Cardiac septum (tissue), 1 donor: ENCODE results near the gene NBR1. TPM values are rescaled to one million over a fixed set of nuclear protein-coding genes. Genes with fewer than 3 reads are reported as not detected.
"Not testable (repeated sequence)": the region's sequence is repeated elsewhere in the genome, so short reads cannot be mapped to it uniquely, and the experiment has no call there.

ENCODE experiments used
- DNase-seq: peaks from one replicate; pipeline ENCODE4 v3.0.0-alpha.2; 2020; ENCODE audit warnings: low spot score
- intact Hi-C: fragments of 100-400 bp; cut with DNase I; formaldehyde crosslinking; loops from one replicate; pipeline ENCODE4 v1.14.0; 2022
- total RNA-seq: library from RNA; stranded (reverse); fragmentation: NEBNext Ultra II Directional; extraction: Animal tissue kit (Norgen Biotek cat#: 25700); gene quantifications from one replicate; pipeline ENCODE4 v1.2.1, GENCODE V29; 2021
- donor health status: DM: no; HTN: no; CAD: no.

Gene NBR1
- total RNA-seq, 1 donor from 2014 or later, result 97.6 TPM

- DNase-seq, result no peak
- intact Hi-C loops, result no loop called here
These were observed 24.4 kb upstream of the NBR1 start for GRCh38 chr17:43146649-43147048.

GRCh38 chr17:43151880-43152456 lies 19.0 kb upstream of the NBR1 start:
- no peak for DNase-seq
- intact Hi-C loops, result no loop called here

- intact Hi-C loops, DNase-seq: not testable (repeated sequence)
These were observed 17.7 kb upstream of the NBR1 start for GRCh38 chr17:43153197-43153835.

GRCh38 chr17:43155666-43156065 lies 15.3 kb upstream of the NBR1 start:
- intact Hi-C loops, result no loop called here

GRCh38 chr17:43159232-43159631 lies 11.8 kb upstream of the NBR1 start:
- intact Hi-C loops, result not testable (repeated sequence)

More at GRCh38 chr17:43155666-43156065, 15.3 kb upstream of the NBR1 start:
- no peak for DNase-seq

GRCh38 chr17:43159957-43160356 lies 11.1 kb upstream of the NBR1 start:
- DNase-seq, intact Hi-C loops: not testable (repeated sequence)

More at GRCh38 chr17:43159232-43159631, 11.8 kb upstream of the NBR1 start:
- DNase-seq, result not testable (repeated sequence)

- DNase-seq, intact Hi-C loops: not testable (repeated sequence)
These were observed 5.0 kb upstream of the NBR1 start for GRCh38 chr17:43165971-43166370.

GRCh38 chr17:43169561-43170139 lies 1.4 kb upstream of the NBR1 start:
- no peak for DNase-seq

GRCh38 chr17:43170140-43170765 lies 761 bp upstream of the NBR1 start:
- intact Hi-C loops, result loop anchor here (1.0 to 5.0 kb wide), 3 partner anchors 45 to 173 kb away; partner anchors contain the start of genes BRCA1, RPL27 and VAT1
- DNase-seq, result peak; percentile 93

More at GRCh38 chr17:43169561-43170139, 1.4 kb upstream of the NBR1 start:
- intact Hi-C loops, result loop anchor here (1.0 to 5.0 kb wide), 3 partner anchors 44 to 172 kb away; partner anchors contain the start of genes BRCA1, RPL27 and VAT1

- intact Hi-C loops, result loop anchor here (5.0 kb wide), 2 partner anchors 150 to 175 kb away; partner anchors contain the start of genes RPL27 and VAT1
- no peak for DNase-seq
These were observed 823 bp downstream of the NBR1 start for GRCh38 chr17:43171586-43172487.

GRCh38 chr17:43175213-43176118 lies 4.5 kb downstream of the NBR1 start:
- intact Hi-C loops, result no loop called here
- no peak for DNase-seq

GRCh38 chr17:43176119-43176570 lies 5.1 kb downstream of the NBR1 start:
- no peak for DNase-seq
- intact Hi-C loops, result no loop called here

GRCh38 chr17:43183921-43184320 lies 12.9 kb downstream of the NBR1 start:
- DNase-seq, result no peak
- intact Hi-C loops, result no loop called here

GRCh38 chr17:43186656-43187055 lies 15.6 kb downstream of the NBR1 start:
- intact Hi-C loops, DNase-seq: not testable (repeated sequence)

GRCh38 chr17:43193251-43193650 lies 22.2 kb downstream of the NBR1 start:
- intact Hi-C loops, result no loop called here
- DNase-seq, result no peak

GRCh38 chr17:43199633-43200032 lies 28.6 kb downstream of the NBR1 start:
- no peak for DNase-seq
- intact Hi-C loops, result no loop called here

- intact Hi-C loops, result no loop called here
- no peak for DNase-seq
These were observed 29.1 kb downstream of the NBR1 start for GRCh38 chr17:43200127-43200526.

- DNase-seq, intact Hi-C loops: not testable (repeated sequence)
These were observed 32.0 kb downstream of the NBR1 start for GRCh38 chr17:43203013-43203412.
